ENCODE measurements around the gene ATXN1.
A peak's percentile ranks its signal among the peaks of the same experiment; 100 is the strongest.
"Not testable (repeated sequence)": the region's sequence is repeated elsewhere in the genome, so short reads cannot be mapped to it uniquely, and the experiment has no call there.

Gene ATXN1

GRCh38 chr6:16286151-16286522, 475.1 kb downstream of the ATXN1 start:
- peak; percentile 74 for DNase-seq

GRCh38 chr6:16285467-16286150, 475.7 kb downstream of the ATXN1 start:
- no peak for DNase-seq

DNA sequence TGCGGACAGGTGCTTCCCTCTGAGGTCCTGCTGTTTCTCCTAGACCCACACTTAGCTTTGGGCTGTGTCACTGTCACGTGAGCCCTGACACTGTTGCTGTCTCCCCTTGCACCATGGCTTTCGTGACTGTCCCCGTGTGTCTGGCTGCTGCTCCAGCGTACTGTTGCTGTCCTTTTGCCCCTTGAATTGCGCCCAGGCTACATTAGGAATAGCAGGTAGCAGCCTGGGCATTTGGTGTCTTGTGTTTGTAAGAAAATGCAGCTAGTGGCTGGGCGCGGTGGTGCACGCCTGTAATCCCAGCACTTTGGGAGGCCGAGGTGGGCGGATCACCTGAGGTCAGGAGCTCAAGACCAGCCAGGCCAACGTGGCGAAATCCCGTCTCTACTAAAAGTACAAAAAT, 476.8 kb downstream of the ATXN1 start:
- no peak for DNase-seq

- DNase-seq: no peak
These were observed 478.9 kb downstream of the ATXN1 start for GRCh38 chr6:16282370-16282769.

DNA sequence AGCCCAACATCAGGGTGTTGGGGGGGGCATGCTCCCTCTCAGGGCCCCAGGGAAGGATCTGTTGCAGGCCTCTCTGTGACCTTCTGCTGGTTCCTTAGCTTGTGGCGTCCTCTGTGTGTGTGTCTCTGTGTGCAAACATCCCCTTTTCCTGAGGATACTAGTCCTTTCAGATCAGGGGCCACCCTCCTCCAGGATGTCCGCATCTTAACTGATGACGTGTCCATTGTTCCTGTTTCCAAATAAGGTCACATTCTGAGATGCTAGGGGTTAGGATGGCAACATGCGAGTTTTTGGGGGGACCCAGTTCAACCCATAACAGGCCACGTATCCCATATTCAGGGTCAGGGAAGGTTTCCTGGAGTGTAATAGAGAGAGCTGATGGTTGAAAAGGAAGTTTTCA, 482.0 kb downstream of the ATXN1 start:
- no peak for DNase-seq

GRCh38 chr6:16278750-16279149, 482.5 kb downstream of the ATXN1 start:
- no peak for DNase-seq

DNA sequence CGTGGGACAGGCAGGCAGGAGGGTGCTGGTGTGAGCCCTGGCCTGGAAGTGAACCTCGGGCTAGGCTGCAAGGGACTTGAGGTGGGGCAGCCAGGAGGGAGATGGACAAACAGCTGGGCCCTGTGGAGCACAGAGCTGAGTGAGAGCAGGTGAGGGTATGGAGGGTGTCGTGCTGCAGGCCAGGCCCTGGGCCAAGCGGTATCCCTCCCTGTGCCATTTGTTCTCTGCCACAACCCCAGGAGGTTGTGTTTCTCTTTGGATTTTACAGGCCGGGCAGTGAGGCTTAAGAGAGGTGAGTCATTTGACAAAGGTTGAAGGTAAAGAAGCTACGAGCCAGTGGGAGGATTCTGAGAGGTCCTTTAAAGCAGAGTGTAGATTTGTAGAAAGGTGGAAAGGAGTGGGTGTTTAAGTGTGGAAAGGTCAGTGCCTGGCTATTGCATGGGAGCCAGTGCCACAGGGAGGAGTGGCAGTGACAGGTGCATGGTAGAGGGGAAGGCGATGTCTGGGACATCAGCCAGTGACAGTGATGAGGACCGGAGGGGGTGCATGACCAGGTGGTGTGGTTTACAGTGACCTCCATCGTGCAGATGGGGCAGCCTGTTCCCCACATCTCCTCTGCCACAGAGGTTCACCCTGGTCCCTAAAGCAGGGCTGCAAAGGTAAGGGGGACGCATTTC, 483.1 kb downstream of the ATXN1 start:
- no peak for DNase-seq

DNA sequence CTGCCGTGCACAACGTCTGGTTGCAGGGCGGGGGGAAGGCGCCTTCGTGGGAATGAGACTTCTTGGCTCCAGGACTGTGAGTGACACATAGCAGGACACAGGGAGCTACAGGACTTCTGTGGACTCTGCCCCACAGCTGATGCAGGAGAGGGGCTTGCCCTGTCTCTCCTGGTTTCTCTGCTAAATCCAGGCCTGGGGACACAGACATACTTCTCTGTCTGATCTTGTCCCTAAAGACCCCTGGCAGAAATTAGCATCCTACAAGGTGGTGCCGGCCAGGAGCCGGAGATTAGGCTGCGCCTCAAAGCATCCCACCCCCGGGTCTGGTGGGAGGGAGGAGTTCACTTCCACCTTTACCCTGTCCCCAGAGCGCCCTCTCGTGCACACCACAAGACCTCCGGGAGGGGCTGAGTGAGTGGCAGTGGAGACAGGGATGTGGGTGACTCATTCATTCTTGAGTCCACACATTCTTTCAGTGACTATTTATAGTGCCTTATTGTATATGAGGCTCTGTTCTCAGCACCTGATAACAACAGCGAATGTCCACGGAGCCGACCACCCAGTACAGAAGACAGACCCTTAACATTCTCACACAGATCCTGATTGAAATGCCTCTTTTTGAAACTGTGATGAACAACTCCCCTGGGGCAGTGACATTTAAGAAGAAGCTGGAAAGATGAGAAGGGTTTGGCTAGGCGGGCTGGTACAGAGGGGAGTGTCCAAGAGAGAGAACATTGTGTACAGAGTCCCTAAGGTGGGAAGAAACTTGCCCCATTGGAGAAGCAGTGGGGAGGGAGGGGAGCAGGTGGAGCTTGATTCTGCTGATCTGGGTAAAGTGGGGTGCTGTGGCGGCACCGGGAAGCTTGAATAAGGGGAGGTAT, 483.9 kb downstream of the ATXN1 start:
- DNase-seq: no peak

- no peak for DNase-seq
These were observed 486.2 kb downstream of the ATXN1 start for GRCh38 chr6:16274885-16275589.

GRCh38 chr6:16274483-16274882, 486.8 kb downstream of the ATXN1 start:
- DNase-seq: no peak

DNA sequence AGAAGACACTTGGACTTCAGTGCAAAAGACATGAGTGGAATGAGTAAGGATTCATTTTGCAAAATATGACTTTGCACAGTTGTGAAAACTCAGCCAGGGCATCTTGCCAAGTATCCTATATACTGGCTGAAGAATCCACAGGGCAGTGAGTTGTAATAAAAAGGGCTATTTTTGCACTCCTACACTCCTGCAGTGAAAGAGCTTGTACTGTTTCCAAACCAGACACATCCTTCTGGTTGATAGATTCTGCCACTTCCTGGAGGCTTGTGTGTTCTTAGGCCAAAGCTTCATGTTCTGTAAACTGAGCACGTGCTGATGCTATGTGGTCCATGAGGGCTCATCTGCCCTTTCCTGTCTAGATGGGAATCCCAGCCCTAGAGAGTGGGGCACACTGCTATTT, 488.0 kb downstream of the ATXN1 start:
- peak; percentile 15 for DNase-seq

GRCh38 chr6:16272201-16272600, 489.1 kb downstream of the ATXN1 start:
- no peak for DNase-seq

GRCh38 chr6:16271428-16271827, 489.8 kb downstream of the ATXN1 start:
- no peak for DNase-seq

- no peak for DNase-seq
These were observed 491.0 kb downstream of the ATXN1 start for GRCh38 chr6:16270178-16270794.

- DNase-seq: not testable (repeated sequence)
These were observed 491.7 kb downstream of the ATXN1 start for GRCh38 chr6:16269442-16270070.

GRCh38 chr6:16267428-16268263, 493.6 kb downstream of the ATXN1 start:
- DNase-seq: no peak

GRCh38 chr6:16265351-16266341, 495.6 kb downstream of the ATXN1 start:
- DNase-seq: no peak

GRCh38 chr6:16264785-16265184, 496.5 kb downstream of the ATXN1 start:
- DNase-seq: no peak

DNA sequence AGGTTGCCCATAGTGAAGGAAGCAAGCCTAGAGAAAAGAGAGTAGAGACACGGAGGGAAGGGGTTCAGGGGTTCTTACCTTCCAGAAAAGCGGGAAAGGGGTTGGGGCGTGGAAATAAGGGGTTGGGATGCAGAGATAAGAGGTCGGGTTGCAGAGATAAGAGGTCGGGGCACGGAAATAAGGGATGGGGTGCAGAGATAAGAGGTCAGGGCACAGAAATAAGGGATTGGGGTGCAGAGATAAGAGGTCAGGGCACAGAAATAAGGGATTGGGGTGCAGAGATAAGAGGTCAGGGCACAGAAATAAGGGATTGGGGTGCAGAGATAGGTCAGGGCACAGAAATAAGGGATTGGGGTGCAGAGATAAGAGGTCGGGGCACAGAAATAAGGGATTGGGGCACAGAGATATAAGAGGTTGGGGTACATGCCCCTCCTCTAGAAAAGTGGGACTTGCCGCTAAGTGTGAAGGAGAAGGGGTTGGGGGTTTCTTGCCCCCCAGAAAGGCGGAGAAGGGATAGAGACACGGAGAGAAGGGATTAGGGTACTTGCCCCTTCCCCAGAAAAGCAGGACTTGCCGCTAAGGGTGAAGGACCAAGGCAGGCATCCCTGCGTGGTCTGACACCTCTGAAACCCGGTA, 497.7 kb downstream of the ATXN1 start:
- not testable (repeated sequence) for DNase-seq

Data from midbrain (tissue), 1 donor.